ENCODE measurements around the gene GLCCI1.

DNA sequence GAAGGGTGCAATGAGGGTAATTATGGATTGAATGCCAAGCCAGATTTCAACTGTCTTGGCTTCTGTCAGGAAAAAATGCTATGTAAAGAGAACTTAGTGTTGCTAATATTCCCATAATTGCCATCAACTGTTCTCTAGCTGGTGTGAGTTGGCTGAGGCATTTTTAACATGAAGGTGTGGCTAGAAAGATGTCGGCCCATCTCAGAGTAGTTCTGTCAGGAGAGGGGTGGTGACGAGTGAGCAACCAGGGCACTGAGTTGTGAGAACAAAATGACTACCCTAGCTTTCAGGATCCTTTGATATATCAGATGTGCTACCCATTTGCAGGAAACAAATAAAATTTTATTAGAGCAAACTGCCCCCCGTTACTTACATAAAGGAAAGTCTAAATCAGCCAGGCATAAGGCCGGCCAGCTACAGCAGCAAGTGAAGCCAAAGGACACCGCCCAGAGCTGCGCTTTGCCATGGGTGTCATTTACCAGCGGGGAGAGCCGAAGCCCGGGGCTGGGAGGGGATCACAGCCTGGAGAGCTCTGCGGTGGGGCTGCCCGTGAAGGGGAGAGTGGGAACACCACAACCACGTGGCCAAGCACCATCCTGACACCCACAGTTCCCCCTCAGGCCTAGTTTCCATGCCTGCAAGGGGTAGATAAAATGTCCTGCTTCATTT is 151.9 kb downstream of the GLCCI1 start:
- TF ChIP-seq, protein P1, sequence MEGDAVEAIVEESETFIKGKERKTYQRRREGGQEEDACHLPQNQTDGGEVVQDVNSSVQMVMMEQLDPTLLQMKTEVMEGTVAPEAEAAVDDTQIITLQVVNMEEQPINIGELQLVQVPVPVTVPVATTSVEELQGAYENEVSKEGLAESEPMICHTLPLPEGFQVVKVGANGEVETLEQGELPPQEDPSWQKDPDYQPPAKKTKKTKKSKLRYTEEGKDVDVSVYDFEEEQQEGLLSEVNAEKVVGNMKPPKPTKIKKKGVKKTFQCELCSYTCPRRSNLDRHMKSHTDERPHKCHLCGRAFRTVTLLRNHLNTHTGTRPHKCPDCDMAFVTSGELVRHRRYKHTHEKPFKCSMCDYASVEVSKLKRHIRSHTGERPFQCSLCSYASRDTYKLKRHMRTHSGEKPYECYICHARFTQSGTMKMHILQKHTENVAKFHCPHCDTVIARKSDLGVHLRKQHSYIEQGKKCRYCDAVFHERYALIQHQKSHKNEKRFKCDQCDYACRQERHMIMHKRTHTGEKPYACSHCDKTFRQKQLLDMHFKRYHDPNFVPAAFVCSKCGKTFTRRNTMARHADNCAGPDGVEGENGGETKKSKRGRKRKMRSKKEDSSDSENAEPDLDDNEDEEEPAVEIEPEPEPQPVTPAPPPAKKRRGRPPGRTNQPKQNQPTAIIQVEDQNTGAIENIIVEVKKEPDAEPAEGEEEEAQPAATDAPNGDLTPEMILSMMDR (IDR thresholded peaks at IDR 0.05; ENCODE audit: insufficient read depth, low read length, poor library complexity, severe bottlenecking) = no peak
- TF ChIP-seq EZH2phosphoT487 (conservative IDR thresholded peaks at IDR 0.05; ENCODE audit: low read length) = no peak
